ENCODE measurements around the gene PHKA2.
"Not testable (repeated sequence)": the region's sequence is repeated elsewhere in the genome, so short reads cannot be mapped to it uniquely, and the experiment has no call there.

The PHKA2 gene

DNA sequence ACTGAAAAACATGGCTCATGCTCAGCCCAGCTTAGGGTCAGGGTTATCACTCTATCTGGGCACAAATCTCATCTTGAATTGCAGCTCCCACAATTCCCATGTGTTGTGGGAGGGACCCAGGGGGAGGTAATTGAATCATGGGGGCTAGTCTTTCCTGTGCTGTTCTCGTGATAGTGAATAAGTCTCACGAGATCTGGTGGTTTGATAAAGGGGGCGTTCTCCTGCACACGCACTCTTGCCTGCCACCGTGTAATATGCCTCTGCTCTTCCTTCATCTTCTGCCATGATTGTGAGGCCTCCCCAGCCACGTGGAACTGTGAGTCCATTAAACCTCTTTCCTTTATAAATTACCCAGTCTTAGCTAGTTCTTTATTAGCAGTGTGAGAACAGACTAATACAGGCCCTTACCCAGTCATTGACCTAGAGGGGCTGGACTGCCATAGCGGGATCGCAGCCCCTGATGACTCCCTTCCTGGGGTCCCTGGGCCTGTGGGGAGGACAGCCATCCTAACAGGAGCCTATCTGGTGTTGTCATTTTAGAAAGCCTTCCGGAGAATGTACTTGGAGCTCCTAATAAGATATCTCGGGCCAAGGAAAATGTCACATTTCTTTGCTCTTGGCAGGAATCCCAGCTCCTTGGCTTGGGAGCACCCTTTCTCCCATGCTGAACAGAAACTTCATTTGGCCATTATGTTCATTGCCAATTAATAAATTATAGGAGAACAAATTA is 112.6 kb downstream of the PHKA2 start:
- no peak for DNase-seq (ENCODE audit: low read depth in 2 of 2)

DNA sequence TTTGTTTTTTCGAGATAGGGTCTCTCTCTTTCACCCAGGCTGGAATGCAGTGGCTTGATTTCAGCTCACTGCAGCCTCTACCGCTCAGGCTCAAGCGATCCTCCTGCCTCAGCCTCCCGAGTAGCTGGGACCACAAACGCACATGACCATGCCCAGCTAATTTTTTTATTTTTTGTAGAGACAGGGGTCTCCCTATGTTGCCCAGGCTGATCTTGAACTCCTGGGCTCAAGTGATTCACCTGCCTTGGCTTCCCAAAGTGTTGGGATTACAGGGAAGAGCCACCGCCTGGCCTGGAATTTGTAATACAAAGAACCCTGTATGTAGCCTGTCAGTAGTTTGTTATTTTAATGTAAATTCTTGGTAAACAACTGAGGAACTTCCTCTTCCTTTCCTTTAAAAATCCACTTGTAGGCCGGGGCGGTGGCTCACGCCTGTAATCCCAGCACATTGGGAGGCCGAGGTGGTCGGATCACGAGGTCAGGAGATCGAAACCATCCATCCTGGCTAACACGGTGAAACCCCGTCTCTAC is 119.5 kb downstream of the PHKA2 start:
- no peak for DNase-seq (ENCODE audit: low read depth in 2 of 2)

- DNase-seq (ENCODE audit: low read depth in 2 of 2), result no peak
Observed at GRCh38 chrX:18861511-18861910, 122.4 kb downstream of the PHKA2 start.

- DNase-seq (ENCODE audit: low read depth in 2 of 2), result no peak
Observed at GRCh38 chrX:18856645-18856997, 127.3 kb downstream of the PHKA2 start.

GRCh38 chrX:18855919-18856644 is 127.8 kb downstream of the PHKA2 start:
- DNase-seq (ENCODE audit: low read depth in 2 of 2), result no peak

- DNase-seq (ENCODE audit: low read depth in 2 of 2), result not testable (repeated sequence)
Observed at GRCh38 chrX:18847901-18848300, 136.0 kb downstream of the PHKA2 start.
